HG02938 (cell line): Measurements from ENCODE around the gene SLC22A14.

Experiments
- ATAC-seq: cut with Tn5 transposase; IDR thresholded peaks from one replicate; pipeline ENCODE4 v1.9.1; 2021; ENCODE audit warnings: mild to moderate bottlenecking, moderate library complexity; ENCODE audit not compliant: unreplicated experiment

The SLC22A14 gene

DNA sequence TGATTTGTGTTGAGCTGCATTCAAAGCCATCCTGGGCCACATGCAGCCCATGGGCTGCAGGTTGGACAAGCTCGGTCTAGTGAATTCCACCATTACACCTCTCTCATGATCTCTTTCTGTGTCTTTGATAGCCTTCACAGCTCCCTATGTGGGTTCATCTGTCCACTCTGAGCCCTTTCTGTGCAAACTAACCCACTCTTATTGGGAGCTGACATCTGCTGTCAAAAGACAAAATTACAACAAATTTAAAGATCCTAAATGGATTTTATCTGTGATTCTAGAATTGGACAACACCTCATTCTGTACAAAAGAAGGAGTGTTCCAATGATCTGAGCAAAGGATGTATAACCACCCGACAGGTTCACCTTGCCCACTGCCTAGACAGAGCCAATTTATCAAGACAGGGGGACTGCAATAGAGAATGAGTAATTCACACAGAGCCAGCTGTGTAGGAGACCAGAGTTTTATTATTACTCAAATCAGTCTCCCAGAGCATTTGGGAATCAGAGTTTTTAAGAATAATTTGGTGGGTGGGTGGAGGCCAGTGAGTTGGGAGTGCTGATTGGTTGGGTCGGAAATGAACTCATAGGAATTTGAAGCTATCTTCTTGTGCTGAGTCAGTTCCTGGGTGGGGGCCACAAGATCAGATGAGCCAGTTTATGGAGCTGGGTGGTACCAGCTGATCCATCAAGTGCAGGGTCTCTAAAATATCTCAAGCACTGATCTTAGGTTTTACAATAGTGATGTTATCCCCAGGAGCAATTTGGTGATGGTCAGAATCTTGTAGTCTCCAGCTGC, 61.9 kb downstream of the SLC22A14 start:
- no peak for ATAC-seq

DNA sequence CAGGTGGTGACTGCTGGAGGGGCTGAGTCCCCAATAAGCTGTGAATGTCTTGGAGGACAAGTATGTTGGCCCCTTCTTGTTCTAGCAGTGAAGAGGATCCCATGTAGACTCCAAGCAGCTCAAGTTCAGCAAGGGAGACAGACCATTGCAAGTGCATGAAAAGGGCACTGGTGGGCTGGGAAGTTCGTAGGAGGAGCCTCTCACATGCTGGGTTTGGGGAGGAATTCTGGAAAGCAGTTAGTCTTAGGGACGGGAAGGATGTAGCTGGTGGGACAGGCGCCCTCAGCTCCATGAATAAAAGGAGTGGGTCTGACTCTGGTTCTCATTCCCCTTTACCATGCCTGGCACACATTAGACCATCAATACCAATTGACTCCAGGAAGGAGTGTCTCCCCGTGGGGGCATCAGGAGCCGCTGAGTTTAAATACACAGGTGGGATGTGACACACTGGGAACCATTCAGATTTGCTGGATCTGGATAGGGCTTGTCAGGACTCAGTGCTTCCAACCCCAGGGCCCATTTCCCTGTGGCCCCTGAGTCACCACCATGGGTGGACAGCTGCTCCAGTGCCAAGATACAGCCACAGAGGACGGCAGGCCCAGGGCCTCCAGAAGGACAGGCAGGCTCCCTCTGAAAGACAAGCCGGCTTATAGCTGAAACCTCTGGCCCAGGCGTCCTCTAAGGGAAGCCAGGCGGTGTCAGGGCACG, 63.9 kb downstream of the SLC22A14 start:
- peak; percentile 32 for ATAC-seq

DNA sequence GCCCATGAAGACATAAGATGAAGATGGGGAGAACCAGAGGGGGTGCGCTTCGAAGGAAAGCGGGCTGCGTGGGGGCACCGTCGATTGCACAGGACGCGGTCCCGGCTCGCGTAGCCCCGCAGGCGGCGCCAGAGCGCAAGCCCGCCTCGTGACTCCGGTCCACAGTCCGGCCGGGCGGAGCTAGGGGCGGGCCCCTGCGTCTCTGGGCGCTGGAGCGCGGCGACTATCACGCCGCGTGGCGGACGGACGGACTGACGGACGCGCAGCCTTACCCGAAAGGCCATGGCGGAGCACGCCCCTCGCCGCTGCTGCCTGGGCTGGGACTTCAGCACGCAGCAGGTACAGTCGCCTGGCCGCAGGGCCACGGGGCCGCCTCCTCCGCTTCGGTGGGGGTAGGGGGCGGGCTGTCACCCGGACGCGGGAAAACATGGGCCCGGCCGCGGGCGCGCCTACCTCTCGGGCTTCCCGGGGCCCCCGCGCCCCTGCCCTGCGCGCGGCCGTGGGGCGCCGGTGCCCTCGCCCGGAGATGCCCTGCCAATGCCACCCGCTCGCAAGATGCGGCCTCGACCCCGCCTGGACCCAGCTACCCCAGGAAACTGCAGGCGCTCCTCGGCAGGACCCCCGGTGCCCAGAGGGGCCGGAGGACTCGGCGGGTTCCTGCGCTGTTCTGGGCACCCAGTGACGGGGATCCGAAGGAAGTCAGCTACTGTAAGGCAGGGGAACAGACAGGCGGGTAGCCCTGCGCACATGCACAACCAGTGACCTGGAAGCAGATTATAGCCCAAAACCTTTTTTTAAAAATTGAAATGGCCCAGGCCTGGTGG, 64.7 kb downstream of the SLC22A14 start, which contains the start of gene XYLB:
Gene XYLB, plus strand, starts transcription at position 199 of the 824 bp plus-strand sequence. Its CDS starts 84 bp downstream, at position 283.
- ATAC-seq: peak; percentile 93

DNA sequence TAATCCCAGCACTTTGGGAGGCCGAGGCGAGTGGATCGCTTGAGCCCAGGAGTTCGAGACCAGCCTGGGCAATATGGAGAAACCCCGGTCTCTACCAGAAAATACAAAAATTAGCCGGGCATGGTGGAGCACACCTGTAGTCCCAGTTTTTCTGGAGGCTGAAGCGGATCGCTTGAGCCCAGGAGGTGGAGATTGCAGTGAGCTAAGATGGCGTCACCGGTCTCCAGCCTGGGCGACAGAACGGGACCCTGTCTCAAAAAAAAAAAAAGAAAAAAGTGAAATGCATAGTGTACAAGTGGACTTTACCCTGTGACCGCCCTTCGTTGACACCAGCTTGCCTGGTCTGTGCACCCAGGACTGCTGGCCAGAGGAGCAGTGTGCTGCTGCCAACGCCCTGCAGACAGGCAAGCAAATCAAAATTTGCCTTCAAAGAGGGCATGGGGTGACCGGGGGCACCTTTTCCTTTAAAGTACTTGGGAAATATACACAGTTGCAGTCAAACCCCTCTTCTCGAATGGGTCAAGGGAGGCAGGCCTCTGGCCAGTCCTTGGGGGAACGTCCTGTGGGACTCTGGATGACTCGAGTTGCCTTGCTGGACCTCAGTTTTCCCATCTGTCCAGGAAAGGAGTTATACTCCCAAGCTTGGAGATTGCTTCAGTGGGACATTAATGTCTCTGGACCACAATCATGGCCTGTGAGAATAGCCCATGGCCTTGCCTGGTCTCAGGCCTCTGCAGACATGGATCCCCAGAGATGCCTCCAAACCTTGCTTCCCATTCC, 65.5 kb downstream of the SLC22A14 start:
- no peak for ATAC-seq

DNA sequence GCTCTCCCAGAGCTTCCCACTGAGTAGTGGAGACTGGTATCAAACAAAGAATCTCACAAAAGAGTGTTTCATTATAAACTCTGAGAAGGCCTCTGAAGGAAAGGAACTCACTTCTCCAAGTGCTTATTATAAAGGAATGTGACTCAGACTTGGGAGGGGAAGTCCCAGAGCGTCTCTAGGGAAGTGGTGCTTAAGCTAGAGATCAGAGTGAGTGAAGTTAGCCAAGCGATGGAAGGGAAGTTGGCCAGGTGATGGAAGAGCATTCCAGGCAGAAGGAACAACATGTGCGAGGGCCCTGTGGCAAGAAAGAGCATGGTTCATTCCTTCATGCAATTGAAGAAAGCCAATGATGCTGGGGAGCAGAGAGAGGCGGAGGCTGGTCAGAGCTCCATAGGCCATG, 66.8 kb downstream of the SLC22A14 start:
- ATAC-seq: no peak

DNA sequence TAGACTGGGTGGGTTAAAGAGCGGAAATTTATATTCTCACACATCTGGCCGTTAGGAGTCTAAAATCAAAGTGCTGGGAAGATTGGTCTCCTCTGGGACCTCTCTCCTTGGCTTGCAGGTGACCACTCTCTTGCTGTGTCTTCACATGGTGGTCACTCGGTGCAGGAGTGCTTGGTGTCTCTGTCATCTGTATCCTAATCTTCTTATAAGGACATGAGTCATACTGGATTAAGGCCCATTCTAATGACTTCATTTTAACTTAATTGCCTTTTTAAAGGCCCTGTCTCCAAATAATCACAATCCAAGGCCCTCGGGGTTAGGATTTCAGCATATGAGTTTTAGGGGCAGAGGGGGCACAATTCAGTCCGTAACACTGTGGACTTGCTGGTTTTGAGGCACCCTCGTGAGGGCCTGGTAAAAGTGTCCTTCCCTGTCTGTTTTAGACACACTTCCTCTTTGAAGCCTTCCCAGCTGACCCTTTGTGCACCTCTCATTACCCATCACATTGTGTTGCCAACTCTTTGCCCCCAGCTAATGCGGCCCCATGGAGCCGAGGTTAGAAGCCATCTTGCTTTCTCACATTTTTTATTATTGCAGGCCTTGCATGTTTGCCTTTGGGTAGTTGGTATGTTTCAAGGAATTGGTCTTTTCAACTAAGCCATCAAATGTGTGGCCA, 67.7 kb downstream of the SLC22A14 start:
- no peak for ATAC-seq

DNA sequence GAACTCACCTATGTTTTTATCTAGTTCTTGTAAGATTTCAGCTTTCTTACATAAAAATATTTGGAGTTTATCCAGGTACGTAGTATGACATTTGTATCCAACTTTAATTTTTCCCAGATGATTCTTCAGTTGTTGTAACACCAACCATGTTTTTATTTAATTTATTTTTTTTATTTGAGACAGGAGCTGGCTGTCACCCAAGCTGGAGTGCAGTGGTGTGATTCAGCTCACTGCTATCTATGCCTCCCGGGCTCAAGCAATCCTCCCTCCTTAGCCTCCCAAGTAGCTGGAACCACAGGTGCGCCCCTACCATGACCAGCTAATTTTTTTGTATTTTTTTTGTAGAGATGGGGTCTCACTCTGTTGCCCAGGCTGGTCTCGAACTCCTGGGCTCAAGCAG, 71.1 kb downstream of the SLC22A14 start:
- ATAC-seq: no peak

DNA sequence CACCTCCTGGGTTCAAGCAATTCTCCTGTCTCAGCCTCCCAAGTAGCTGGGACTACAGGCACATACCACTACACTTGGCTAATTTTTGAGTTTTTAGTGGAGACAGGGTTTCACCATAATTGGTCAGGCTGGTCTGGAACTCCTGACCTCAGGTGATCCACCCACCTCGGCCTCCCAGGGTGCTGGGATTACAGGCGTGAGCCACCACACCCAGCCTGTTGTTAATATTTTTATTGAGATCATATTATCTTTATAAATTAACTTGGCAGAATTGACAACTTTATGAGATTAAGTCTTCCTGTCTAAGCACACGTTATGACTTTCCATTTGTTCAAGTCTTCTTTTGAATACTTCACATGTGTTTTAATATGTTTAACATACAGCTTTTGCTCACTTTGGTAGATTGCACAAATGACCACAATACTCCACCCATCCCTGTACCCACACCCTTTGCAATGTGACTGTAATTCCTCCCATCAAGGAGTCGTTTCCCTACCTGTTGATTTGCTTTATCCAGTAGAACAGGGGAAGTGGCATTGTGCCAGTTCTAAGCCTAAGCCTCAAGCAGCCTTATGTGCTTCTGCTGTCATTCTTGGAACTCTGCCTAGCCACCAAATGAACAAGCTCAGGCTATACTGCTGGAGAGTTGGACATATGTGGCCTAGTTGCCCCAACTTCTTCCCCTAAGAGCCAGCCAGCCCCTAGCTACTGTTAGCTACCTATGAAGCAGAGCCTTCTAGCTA, 72.7 kb downstream of the SLC22A14 start:
- ATAC-seq: no peak

DNA sequence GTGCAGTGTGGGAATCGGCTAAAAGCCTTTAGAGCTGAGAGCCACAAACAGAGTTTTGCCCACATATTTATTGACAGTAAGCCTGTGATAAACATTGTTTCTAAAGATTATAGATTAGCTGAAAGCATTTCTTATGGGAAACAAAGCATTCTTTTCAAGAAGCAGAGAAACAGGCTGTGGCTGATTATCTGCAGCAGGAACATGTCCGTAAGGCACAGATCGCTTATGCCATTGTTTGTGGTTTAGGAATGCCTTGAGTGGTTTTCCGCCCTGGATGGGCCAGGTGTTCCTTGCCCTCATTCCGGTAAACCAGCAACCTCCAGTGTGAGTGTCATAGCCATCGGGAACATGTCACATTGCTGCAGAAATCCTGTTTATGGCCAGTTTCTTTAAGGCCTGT, 76.9 kb downstream of the SLC22A14 start:
- ATAC-seq: no peak

DNA sequence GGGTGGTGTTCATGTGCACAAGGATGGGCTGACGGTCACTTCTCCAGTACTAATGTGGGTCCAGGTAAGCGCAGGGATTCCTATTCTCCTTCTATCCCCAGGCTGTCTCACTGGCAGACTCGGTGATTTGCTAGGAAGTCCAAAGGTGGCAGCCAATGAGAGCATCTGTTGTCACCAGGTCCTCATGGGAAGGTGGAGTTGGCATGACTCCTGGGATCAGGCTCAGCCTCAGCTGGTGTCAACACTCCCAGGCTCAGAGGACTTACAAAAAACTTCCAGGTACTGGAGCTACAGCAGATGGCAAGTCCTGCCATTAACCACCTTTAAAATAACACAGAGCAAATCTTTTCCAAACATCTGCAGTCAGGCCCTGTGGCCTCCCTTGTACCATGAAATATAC, 78.3 kb downstream of the SLC22A14 start:
- ATAC-seq: no peak

DNA sequence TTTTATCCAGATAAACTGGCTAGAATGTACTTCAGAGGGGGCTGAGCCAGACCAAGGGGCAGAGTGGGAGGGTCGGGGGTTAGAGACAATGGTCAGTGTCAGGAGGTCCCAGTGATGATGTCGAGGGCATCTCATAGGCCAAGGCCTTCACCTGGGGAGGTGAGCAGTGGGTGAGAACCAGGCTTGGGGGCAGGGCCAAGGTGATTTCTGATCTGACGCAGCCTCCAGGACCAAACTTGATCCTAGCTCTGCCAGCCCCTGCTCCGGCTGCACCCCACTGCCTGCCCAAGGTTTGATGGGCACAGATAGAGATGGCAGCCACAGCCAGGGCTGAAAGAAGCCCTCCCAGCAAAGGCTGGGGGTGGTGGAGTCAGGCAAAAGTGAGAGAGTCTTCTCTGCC, 79.4 kb downstream of the SLC22A14 start:
- ATAC-seq: no peak

DNA sequence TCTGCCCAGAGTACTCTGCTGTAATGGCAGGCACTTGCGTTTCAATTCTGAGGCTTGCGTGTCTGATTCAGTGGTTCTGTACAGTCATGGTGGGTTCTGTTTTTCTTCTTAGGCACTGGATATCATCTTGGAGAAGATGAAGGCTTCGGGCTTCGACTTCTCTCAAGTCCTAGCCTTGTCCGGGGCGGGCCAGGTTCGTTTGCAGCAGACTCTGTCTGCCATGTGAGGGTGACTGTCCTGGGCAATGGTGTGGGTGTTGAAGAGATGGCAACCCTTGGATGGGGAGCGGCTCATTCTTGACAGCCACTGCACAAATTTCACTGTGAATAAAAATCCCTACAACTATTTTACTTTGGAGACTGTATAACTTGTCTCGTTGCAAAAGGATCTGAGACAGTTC, 80.7 kb downstream of the SLC22A14 start:
- ATAC-seq: no peak

DNA sequence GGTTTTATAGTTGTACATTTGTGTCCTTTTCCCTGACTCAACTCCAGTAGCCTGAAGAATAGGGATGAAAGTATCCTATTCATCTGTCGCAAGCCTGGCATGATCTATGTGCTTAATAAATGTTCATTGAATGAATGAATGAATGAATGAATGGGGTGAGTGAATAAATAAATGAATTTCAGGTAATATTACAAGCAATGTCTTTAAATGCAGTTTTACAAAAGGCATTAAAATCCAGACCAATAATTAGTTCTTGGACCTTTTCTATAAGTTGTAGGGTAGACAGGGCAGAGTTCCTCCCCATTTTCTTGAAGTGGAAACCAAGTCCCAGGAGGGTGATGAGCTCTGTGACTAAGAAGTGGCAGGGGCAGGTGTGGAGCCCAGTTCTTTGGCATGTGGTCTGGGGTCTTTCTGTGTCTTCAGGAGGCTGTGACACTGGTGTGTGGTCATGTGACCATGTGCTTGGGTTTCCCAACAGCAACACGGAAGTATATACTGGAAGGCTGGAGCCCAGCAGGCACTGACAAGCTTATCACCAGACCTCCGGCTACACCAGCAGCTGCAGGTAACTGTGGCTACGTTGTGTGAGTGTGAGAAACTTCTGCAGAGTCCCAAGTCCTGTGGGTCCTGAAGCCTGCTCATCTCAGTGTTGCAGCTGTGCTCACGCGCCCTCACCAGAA, 82.8 kb downstream of the SLC22A14 start:
- ATAC-seq: no peak

DNA sequence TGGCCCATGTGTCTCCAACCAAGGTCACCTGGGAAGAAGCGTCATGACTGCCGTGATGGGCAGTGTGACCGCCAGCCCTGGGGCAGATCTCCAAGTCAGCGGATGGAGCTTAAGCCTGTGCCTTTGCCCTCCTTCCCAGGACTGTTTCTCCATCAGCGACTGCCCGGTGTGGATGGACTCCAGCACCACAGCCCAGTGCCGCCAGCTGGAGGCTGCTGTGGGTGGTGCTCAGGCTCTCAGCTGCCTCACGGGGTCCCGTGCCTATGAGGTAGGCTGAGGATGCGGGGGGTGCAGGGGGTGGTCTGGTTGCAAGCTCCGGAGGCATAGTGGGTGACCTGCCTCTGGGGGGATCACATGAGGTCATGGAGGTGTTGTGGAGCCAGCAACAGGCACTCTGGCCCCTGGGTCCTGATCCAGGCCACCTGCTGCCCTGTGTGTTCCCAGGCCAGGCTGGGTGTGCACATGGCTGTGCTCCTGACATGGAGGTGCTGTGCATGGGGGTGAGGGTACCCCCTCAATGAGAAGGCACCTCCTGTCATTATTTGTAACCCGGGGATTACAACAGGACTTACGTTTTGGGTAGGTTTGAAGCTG, 83.5 kb downstream of the SLC22A14 start:
- ATAC-seq: no peak

DNA sequence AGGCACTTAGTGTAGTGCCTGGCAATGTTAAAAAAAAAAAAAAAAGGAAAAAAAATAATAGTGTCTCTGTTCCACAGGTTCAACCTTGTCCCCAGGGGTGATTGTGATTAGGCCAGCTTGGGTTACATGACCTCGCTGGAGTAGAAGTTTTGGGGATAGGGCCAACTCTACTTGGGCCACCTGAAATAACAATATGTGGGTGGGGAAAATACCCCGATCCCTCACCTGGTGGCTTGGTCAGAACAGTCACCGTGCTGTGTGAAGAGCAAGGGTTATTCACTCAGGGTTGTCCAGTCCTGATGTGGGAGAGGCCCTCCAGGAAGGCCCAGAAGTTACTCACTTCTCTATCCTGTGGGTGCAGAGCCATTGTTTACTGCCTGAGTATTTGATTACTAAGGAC, 84.0 kb downstream of the SLC22A14 start:
- no peak for ATAC-seq

DNA sequence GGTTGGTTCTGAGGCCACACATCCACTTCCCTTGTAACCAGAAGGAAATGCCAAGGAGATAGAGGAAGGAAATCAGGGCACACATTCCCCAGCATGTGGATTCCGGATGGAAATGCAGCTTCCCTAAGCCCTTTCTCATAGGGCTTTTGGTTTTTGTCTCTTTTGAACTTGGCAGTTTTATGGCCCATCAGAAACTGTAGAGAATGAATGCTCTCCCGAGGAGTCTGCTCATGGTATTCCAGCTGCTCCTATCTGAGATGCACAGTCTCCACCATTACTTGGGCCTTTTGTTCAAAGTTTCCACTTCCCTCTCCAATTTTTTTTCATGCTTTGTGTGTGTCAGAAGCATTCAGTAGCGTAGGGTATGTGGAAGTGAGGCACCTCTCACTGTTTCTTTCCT, 85.7 kb downstream of the SLC22A14 start:
- ATAC-seq: no peak
